ENCODE data around the gene KRTAP3-1. TPM values are rescaled to one million over a fixed set of nuclear protein-coding genes. Genes with fewer than 3 reads are reported as not detected.
"Not testable (repeated sequence)": the region's sequence is repeated elsewhere in the genome, so short reads cannot be mapped to it uniquely, and the experiment has no call there.

The KRTAP3-1 gene
- total RNA-seq, 2 donors from 2014 or later, result not detected

DNA sequence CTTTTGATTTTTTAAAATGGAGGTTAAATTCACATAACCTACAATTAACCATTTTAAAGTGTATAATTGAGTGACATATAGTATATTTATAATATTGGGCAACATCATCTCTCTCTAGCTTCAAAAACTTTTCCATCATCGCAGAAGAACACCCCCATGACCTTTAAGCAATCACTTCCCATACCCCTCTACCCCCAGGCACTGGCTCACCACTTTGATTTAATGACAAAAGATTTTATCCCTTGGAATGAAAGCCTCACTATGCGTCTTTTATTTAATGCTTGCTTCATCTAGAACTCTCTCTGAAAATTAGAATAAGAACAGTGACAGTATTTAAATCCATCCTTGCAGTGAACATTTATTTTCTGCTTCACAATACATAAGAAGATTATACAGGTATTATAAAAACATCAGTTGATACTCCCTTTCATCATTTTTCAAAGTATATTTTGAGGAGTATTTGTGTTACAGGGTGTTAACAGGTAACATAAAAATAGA lies 29.0 kb upstream of the KRTAP3-1 start:
- no peak for DNase-seq (ENCODE audit: low spot score)
- no peak for TF ChIP-seq CTCF (IDR thresholded peaks at IDR 0.05)
- Histone ChIP-seq H3K27me3 (replicated peaks; ENCODE audit: insufficient read depth) (no peaks in the 10 kb centered on the region), H3K9me3 (no peaks in the 10 kb centered on the region), H3K36me3 (no peaks in the 10 kb centered on the region), H3K4me1 (ENCODE audit: control insufficient read depth in 1 of 2, low read depth in 2 of 2) (peaks cover 0 to 8% of the 10 kb centered on the region in 2 donors), H3K4me3 (no peak overlapping the region), H3K27ac (no peak overlapping the region)
- ATAC-seq (ENCODE audit: insufficient number of reproducible peaks, low FRiP score, low read depth), result no peak

GRCh38 chr17:41034346-41034935 lies 25.5 kb upstream of the KRTAP3-1 start, which contains the start of gene KRTAP1-3:
Gene KRTAP1-3 (minus strand): TSS chr17:41034874. CDS start chr17:41034821, 53 bp downstream.
- not testable (repeated sequence) for H3K36me3 ChIP-seq; H3K27me3 ChIP-seq (replicated peaks; ENCODE audit: insufficient read depth); H3K4me1 ChIP-seq (ENCODE audit: control insufficient read depth in 1 of 2, low read depth in 2 of 2); H3K9me3 ChIP-seq; DNase-seq (ENCODE audit: low spot score); ATAC-seq (ENCODE audit: insufficient number of reproducible peaks, low FRiP score, low read depth); H3K27ac ChIP-seq; H3K4me3 ChIP-seq

DNA sequence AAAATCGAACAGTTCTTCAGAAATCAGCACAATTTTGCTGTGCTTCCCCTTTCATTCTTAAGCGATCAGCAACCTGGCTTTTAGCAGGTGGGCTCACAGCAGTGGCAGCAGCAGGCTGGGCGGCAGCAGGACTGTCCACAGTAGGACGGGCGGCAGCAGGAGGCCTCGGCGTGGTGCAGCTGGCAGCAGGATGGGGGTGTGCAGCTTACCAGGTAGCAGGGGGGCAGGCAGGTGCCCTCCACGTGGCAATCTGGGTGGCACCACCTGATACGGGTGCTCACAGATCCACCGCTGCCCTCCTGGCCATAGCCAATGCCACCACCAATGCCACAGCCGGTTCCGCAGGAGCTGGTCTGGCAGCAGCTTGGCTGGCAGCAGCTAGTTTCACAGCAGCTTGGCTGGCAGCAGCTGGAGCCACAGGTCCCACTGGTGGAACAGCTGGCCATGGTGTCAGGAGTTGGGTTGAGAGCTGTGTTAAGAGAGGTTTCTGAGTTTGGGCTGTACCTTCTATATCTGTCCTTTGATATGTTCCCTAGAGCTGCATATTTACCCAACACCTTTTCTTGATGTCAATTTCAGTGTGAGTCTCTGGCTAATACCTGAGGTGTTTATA lies 20.8 kb upstream of the KRTAP3-1 start, which contains the start of gene KRTAP1-4:
TSS of gene KRTAP1-4 (minus strand) at position 563 of the 613 bp plus-strand sequence. CDS start at position 446, 117 bp downstream.
- Histone ChIP-seq H3K27ac (no peak within 1 kb of the TSS), H3K36me3 (no peaks in the 10 kb centered on the region)
- no peak for ATAC-seq (ENCODE audit: insufficient number of reproducible peaks, low FRiP score, low read depth)

GRCh38 chr17:41026715-41027471 lies 18.0 kb upstream of the KRTAP3-1 start, which contains the start of gene KRTAP1-5:
Gene KRTAP1-5 (minus strand): TSS chr17:41027208. CDS start chr17:41027155, 53 bp downstream.
- Histone ChIP-seq H3K4me1 (ENCODE audit: control insufficient read depth in 1 of 2, low read depth in 2 of 2) (no peaks in the 10 kb centered on the region), H3K27me3 (replicated peaks; ENCODE audit: insufficient read depth) (no peaks in the 10 kb centered on the region), H3K36me3 (no peaks in the 10 kb centered on the region), H3K9me3 (no peaks in the 10 kb centered on the region), H3K4me3 (no peak within 1 kb of the TSS), H3K27ac (no peak within 1 kb of the TSS)
- DNase-seq (ENCODE audit: low spot score) (no peak), ATAC-seq (ENCODE audit: insufficient number of reproducible peaks, low FRiP score, low read depth) (no peak)
- no peak for TF ChIP-seq CTCF (IDR thresholded peaks at IDR 0.05)

More for the DNA sequence above, 20.8 kb upstream of the KRTAP3-1 start, which contains the start of gene KRTAP1-4:
- Histone ChIP-seq H3K27me3 (replicated peaks; ENCODE audit: insufficient read depth) (no peaks in the 10 kb centered on the region), H3K9me3 (no peaks in the 10 kb centered on the region), H3K4me1 (ENCODE audit: control insufficient read depth in 1 of 2, low read depth in 2 of 2) (no peaks in the 10 kb centered on the region), H3K4me3 (no peak within 1 kb of the TSS)
- TF ChIP-seq CTCF (IDR thresholded peaks at IDR 0.05), result no peak
- DNase-seq (ENCODE audit: low spot score), result no peak

DNA sequence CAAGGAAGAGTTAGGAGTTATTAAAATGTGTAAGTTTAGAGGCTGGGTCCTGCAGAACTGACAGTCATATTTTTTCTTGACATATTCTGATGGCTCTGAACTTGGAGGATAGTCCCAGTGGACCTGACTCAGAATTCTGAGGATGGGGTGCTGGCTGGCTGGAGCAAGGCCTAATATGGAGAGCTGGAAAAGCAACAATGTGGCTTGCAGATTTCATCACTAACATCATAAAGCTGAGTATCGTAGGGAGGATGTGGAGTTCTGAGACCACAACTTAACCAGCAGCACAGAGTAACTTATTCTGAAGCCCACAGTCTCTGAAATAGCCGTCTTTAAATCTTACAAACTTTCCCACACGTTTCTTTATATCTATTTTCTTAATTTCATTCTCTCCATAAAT lies 15.8 kb upstream of the KRTAP3-1 start:
- Histone ChIP-seq H3K27me3 (replicated peaks; ENCODE audit: insufficient read depth) (no peaks in the 10 kb centered on the region), H3K4me3 (no peak overlapping the region), H3K27ac (no peak overlapping the region), H3K9me3 (no peaks in the 10 kb centered on the region), H3K4me1 (ENCODE audit: control insufficient read depth in 1 of 2, low read depth in 2 of 2) (no peaks in the 10 kb centered on the region), H3K36me3 (no peaks in the 10 kb centered on the region)
- ATAC-seq (ENCODE audit: insufficient number of reproducible peaks, low FRiP score, low read depth), result no peak
- no peak for TF ChIP-seq CTCF (IDR thresholded peaks at IDR 0.05)
- DNase-seq (ENCODE audit: low spot score), result no peak

All from thoracic aorta (tissue), 2 donors.